RPMI8226 (cell line): Measurements from ENCODE around the gene SLC25A47.

Experiments
- DNase-seq: peaks from one replicate; pipeline ENCODE4 v3.0.0-alpha.2; 2015

Gene SLC25A47

GRCh38 chr14:100348784-100349685 is 25.9 kb downstream of the SLC25A47 start:
- no peak for DNase-seq

- no peak for DNase-seq
Measured at GRCh38 chr14:100350276-100350926, 27.3 kb downstream of the SLC25A47 start.

- no peak for DNase-seq
Measured at GRCh38 chr14:100350986-100351385, 27.8 kb downstream of the SLC25A47 start.

DNA sequence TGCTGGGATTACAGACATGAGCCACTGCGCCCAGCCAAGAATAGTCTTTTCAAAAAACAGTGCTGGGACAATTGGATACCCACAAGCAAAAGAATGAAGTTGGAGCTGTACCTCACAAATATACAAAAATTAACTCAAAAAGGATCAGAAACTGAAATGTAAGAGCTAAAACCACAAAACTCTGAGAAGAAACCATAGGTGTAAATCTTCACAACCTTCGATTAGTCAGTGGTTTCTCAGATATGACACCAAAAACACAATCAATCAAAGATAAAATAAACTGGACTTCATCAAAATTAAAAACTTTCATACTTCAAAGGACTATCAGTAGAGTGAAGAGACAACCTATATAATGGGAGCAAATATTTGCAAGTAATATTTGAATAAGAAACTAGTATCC is 35.3 kb downstream of the SLC25A47 start:
- no peak for DNase-seq

- DNase-seq, result no peak
Measured at GRCh38 chr14:100359111-100359510, 36.0 kb downstream of the SLC25A47 start.

DNA sequence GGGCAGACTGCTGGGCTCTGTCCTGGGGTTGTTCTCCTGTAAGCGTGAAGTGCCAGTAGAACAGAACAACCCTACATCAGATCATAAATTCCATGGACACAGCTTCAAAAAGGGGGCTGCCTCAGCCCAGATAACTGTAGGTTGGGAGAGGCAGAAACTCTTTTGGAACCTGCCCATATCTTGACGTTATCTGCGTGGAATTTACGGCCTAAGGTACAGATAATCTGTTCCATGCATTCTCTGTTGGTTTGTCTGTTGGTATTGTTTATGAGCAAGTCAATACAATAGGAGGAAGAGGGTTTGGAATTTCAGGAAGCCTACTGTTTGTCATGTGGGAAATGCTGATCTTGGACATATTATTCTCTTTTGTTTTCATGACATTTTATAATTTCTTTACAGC is 36.7 kb downstream of the SLC25A47 start:
- no peak for DNase-seq

GRCh38 chr14:100361626-100362025 is 38.5 kb downstream of the SLC25A47 start:
- no peak for DNase-seq

DNA sequence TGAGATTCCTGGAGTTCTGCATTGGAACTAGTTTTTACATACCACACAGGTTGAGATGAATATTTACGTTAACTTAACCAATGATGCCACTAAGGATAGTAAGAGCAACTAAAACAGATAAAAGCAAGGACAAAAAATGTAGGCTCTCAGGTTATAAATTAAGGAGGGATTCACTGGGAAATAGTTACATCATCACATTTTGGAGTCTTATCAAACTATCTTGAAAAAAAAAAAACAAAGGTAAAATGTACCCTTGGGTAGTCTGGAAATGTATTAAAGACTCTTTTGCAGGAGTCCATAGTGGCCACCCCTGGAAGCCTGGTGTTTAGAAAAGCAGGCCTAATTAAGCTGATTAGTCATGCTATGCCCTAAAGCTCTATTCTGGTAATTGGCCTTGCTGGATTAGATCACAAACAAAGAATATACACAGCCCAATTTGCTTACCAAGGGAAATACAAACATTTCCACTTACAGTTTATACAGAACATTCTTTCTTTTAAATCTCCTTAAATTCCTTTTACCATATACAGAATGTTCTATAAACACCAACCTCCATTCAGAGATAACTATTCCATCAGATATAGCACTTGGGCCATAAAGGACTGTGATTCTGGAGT is 39.3 kb downstream of the SLC25A47 start:
- no peak for DNase-seq

DNA sequence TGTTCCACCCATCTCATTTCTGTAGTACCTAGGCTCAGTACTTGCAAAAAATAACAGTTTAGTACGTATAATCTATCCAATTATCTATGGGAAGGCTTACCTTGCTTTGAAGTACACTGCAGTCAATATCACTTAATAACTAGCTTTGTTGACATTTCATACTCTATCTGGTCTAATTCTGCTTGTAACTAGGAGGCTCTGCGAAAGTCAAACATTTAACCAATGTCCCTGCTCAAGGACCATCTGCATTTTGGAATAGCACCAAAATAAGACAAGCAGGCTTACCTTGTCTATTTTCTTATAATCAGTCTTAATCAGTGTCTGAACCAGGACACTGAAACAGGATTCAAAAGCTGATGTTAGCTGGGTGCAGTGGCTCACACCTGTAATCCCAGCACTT is 39.9 kb downstream of the SLC25A47 start:
- DNase-seq, result no peak

DNA sequence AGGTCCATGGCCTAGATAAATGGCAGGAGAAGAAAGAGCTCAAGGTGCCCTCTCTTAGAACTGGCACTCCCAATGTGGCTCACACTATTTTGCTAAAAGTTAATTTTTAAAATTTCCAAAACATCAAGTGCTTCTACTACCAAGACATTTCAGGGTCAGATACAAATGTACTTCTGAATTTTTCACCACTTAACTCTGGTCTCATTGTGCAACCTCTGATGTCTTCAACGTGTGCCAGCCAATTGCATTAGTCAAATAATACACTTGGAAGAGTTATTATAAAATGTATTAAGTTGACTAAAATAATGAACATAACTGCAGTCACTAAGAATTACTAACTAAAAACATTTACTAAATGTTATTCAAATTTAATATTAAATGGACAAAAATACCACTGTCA is 41.3 kb downstream of the SLC25A47 start:
- no peak for DNase-seq

- DNase-seq, result no peak
Measured at GRCh38 chr14:100365741-100366140, 42.6 kb downstream of the SLC25A47 start.

DNA sequence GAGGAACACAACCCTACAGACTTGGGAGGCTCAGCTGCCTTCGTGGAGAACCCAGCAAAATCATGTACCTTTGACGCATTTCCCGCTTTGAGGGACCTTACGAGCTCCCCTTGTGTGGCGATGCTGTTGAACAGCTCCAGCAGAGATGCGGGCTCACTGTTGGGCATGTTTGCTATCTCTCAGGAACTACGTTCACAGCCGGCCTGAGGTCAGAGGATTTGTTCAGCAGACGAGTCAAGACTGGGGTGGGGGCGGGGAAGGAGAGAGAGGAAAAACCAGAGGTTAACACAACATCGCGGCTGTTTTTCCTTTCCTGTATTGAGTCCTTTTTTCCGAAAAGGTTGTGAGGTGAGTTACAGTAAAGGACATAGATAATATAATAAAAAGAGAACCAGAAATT is 45.9 kb downstream of the SLC25A47 start:
- no peak for DNase-seq

GRCh38 chr14:100370003-100370402 is 46.9 kb downstream of the SLC25A47 start:
- DNase-seq, result no peak

GRCh38 chr14:100371773-100372172 is 48.6 kb downstream of the SLC25A47 start:
- no peak for DNase-seq

DNA sequence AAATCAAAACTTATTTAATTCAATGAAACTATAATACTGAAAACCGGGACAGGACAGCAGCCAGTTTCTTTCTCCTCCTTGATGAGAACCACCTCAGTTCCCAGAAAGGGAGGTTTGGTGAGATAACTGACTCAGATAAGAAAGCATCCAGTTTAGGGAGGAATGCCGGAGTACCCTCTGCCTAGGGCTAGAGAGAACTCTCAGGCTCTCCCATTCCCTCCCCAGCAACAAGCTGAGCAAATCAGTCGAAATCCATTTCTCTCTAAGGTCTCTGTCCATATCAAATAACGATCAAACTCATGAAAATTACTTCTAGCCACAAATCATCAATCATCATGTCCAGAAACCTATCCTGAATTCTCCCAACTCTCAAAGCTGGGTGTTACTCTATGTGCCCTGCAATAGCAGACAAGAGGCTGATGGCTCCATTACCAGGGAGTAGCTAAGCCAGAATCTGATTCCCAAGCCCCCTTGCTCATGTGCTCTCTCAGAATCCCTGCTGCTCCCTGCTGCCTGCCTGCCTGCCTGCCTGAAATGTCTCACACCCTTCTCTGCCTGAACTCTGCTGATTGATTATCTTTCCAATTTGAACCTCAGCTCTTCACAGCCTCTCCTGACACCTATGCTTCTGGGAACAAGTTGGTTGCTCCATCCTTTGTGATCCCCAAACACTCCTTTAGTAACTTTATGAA is 49.4 kb downstream of the SLC25A47 start:
- DNase-seq, result no peak

GRCh38 chr14:100374270-100374669 is 51.1 kb downstream of the SLC25A47 start:
- no peak for DNase-seq

- no peak for DNase-seq
Measured at GRCh38 chr14:100374876-100375265, 51.7 kb downstream of the SLC25A47 start.

DNA sequence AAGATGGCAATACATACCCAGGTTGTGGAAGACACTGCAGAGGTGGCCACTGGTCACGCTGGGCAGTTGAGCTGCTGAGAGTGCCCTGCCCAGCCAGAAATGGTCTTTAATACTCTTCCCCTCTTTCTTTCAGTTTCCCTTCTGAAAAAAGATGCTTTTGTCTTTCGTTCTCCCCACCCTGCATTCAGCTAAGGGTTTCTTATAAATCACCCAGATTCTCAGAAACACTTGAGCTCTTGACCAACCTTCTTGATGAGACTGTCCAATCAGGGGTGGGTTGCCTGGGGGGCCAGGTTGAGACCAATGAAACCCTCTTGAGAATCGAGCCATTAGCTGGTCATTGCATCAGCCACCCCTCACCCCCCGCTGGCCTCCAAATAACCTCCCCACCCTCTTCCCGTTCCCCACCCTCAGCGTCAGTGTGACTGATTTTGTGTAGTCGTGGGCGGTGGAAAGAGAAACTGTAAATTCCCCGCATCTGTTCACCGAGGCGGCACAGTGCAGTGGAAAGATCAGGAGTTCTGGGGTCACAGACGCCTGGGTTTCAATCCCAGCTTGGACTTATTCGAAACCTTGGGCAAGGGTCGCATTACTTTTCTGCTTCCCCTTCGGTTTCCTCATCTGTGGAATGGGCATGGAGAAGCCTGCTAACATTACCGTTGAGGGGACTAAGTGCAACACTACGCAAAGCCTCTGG is 52.3 kb downstream of the SLC25A47 start:
- no peak for DNase-seq

DNA sequence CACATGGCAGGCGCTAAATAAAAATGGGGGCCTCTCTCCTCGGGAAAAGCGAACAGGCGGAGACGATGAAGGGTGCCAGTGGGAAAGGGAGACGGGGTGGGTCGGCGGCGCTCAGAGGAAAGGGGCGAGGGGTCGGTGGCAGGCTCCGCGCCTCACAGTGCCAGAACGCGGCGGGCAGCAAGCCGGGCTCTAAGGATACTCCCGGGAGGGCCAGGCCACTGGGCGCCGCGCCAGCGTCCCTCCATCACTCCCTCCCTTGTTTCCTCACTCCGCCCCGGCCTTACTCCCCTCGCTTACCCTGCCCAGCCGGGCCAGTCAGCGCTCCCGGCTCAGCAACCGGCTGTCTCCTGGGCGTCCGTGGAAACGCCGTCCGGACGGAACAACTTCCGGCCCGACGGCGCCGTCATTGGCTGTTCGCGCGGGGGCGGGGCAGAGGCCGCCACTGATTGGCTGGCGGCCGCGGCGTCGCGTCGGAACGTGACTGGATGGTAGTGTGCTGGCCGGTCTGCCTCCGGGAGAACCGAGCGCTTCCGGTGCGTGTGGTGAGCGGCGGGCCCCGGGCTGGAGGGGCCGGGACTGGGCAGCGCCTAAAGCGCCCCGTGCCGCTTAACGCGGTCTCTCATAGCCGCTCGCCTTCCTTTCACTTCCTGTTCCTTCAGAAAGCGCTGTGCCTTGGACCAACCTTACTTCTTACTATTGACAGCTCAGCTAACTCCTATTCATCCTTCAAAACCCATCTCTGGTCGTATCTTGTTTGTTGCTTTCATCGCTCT is 53.0 kb downstream of the SLC25A47 start, which contains the start of gene WDR25:
Gene WDR25 (plus strand): TSS at position 523 of the 773 bp plus-strand sequence.
- DNase-seq, result peak; percentile 93

DNA sequence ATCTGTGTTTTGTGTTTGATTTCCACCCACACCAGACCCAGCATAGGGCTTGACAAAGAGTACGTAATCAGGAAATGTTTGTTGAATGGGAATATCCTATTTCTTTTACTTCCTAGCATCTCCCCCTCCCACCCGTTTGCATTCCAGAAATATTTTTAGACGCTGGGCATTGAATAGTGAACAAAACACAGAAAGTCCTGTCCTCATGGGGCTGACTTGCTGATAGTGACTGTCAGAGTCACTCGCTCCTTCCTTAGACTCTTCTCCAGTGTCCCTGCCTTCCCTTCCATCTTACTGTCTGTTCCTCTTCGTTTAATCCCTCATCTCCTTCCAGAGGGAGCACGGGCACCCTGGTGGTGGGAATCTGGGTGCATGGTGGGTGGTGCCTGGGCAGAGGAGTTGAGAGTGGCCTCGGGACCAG is 53.6 kb downstream of the SLC25A47 start:
- DNase-seq, result no peak
